Mesothelial cell of epicardium (in vitro differentiated cells): ENCODE results near the gene THUMPD2. TPM values are rescaled to one million over a fixed set of nuclear protein-coding genes. Genes with fewer than 3 reads are reported as not detected.

ENCODE experiments used
- DNase-seq, 2 experiments: peaks; one replicate each; pipeline ENCODE4 v3.0.0; 2021; ENCODE audit warnings: low spot score in 2 of 2; ENCODE audit not compliant: unreplicated experiment in 2 of 2
- H3K27ac Mint-ChIP-seq: 2 replicates; pipeline ENCODE4 v1.8.0; 2021; ENCODE audit warnings: mixed read lengths
- H3K27me3 Mint-ChIP-seq: 2 replicates; pipeline ENCODE4 v1.8.0; 2021; ENCODE audit warnings: low read depth, mixed read lengths
- H3K36me3 Mint-ChIP-seq: 2 replicates; pipeline ENCODE4 v1.8.0; 2021; ENCODE audit warnings: mixed read lengths
- H3K4me1 Mint-ChIP-seq: 2 replicates; pipeline ENCODE4 v1.8.0; 2021; ENCODE audit warnings: mixed read lengths
- H3K4me3 Mint-ChIP-seq: 2 replicates; pipeline ENCODE4 v1.8.0; 2021; ENCODE audit warnings: mild to moderate bottlenecking, moderate library complexity, mixed read lengths
- H3K9me3 Mint-ChIP-seq: 2 replicates; pipeline ENCODE4 v1.8.0; 2021; ENCODE audit warnings: mixed read lengths
- total RNA-seq: library from RNA; stranded (reverse); gene quantifications from 3 replicates; pipeline ENCODE4 v1.2.1, GENCODE V29; 2021
- TF ChIP-seq, protein P1 (sequence below): fragments of 200-600 bp; sonication (generic); IDR thresholded peaks from one replicate; pipeline ENCODE4 v1.5.0; 2021; ENCODE audit warnings: antibody characterized with exemption; ENCODE audit not compliant: unreplicated experiment

Gene THUMPD2
- total RNA-seq, 1 donor from 2014 or later: 17.3 TPM

- DNase-seq: no peak
Measured at GRCh38 chr2:39743269-39743776, 35.7 kb downstream of the THUMPD2 start.

GRCh38 chr2:39741871-39742270 lies 37.2 kb downstream of the THUMPD2 start:
- H3K27me3 Mint-ChIP-seq: no peaks in the 10 kb centered on the region
- H3K4me1 Mint-ChIP-seq: peaks cover 20% of the 10 kb centered on the region
- TF ChIP-seq, protein P1, sequence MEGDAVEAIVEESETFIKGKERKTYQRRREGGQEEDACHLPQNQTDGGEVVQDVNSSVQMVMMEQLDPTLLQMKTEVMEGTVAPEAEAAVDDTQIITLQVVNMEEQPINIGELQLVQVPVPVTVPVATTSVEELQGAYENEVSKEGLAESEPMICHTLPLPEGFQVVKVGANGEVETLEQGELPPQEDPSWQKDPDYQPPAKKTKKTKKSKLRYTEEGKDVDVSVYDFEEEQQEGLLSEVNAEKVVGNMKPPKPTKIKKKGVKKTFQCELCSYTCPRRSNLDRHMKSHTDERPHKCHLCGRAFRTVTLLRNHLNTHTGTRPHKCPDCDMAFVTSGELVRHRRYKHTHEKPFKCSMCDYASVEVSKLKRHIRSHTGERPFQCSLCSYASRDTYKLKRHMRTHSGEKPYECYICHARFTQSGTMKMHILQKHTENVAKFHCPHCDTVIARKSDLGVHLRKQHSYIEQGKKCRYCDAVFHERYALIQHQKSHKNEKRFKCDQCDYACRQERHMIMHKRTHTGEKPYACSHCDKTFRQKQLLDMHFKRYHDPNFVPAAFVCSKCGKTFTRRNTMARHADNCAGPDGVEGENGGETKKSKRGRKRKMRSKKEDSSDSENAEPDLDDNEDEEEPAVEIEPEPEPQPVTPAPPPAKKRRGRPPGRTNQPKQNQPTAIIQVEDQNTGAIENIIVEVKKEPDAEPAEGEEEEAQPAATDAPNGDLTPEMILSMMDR: no peak
- H3K27ac Mint-ChIP-seq: no peak overlapping the region
- no peak overlapping the region for H3K4me3 Mint-ChIP-seq
- DNase-seq: no peak
- peaks cover 30% of the 10 kb centered on the region for H3K36me3 Mint-ChIP-seq
- H3K9me3 Mint-ChIP-seq: no peaks in the 10 kb centered on the region

More at GRCh38 chr2:39743269-39743776, 35.7 kb downstream of the THUMPD2 start:
- peaks cover 27% of the 10 kb centered on the region for H3K36me3 Mint-ChIP-seq
- H3K9me3 Mint-ChIP-seq: no peaks in the 10 kb centered on the region
- H3K4me3 Mint-ChIP-seq: no peak overlapping the region
- no peaks in the 10 kb centered on the region for H3K27me3 Mint-ChIP-seq
- TF ChIP-seq, protein P1: no peak
- H3K4me1 Mint-ChIP-seq: peaks cover 18% of the 10 kb centered on the region
- H3K27ac Mint-ChIP-seq: peak overlapping the region; percentile 80

GRCh38 chr2:39739386-39739785 lies 39.7 kb downstream of the THUMPD2 start:
- DNase-seq: no peak
- H3K36me3 Mint-ChIP-seq: peaks cover 31% of the 10 kb centered on the region
- H3K4me3 Mint-ChIP-seq: no peak overlapping the region
- peaks cover 20% of the 10 kb centered on the region for H3K4me1 Mint-ChIP-seq
- no peaks in the 10 kb centered on the region for H3K9me3 Mint-ChIP-seq
- TF ChIP-seq, protein P1: no peak
- no peaks in the 10 kb centered on the region for H3K27me3 Mint-ChIP-seq
- peak overlapping the region; percentile 64 for H3K27ac Mint-ChIP-seq

DNA sequence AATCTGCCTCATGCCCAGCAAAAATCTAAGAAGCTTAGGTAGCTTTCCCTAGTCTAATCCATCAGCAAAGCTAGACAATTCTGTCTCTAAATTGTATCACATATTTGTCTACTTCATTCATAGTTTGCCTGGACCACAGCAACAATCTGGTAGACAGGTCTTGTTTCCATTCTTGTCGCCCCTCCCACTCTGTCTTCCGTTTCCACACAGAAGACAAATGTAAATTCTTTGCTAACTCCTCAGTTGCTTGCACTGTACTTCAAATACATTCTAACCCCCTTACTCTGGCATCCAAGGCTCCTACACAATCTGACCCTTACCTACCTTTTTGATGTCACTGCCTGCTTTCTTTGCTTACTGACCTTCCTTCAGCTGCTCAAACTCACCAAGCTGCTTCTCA lies 40.1 kb downstream of the THUMPD2 start:
- peaks cover 20% of the 10 kb centered on the region for H3K4me1 Mint-ChIP-seq
- H3K36me3 Mint-ChIP-seq: peaks cover 35% of the 10 kb centered on the region
- TF ChIP-seq, protein P1: no peak
- H3K27ac Mint-ChIP-seq: peak overlapping the region; percentile 64
- no peaks in the 10 kb centered on the region for H3K27me3 Mint-ChIP-seq
- no peak for DNase-seq
- H3K4me3 Mint-ChIP-seq: no peak overlapping the region
- no peaks in the 10 kb centered on the region for H3K9me3 Mint-ChIP-seq

DNA sequence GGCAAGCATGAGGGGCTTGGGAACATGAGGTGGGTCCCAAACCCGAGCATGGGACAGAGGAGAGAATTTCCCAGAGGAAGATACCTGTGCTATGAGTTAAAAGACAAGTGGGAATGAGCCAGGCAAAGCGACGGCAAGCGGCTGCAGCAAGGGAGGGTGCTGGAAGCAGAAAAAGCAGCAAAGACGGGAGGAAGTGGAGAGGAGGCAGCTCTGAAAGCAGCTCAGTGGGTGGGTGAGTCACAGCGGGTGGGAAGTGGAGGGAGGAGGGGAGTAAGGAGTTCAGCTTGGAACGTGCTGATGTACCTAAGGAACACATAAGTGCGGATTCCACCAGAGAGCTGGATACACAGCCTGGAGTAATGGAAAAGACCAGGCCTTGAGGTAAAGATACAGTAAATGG lies 41.4 kb downstream of the THUMPD2 start:
- peaks cover 33% of the 10 kb centered on the region for H3K36me3 Mint-ChIP-seq
- H3K9me3 Mint-ChIP-seq: no peaks in the 10 kb centered on the region
- TF ChIP-seq, protein P1: no peak
- peaks cover 14% of the 10 kb centered on the region for H3K4me1 Mint-ChIP-seq
- no peak for DNase-seq
- H3K4me3 Mint-ChIP-seq: no peak overlapping the region
- H3K27ac Mint-ChIP-seq: no peak overlapping the region
- no peaks in the 10 kb centered on the region for H3K27me3 Mint-ChIP-seq

DNA sequence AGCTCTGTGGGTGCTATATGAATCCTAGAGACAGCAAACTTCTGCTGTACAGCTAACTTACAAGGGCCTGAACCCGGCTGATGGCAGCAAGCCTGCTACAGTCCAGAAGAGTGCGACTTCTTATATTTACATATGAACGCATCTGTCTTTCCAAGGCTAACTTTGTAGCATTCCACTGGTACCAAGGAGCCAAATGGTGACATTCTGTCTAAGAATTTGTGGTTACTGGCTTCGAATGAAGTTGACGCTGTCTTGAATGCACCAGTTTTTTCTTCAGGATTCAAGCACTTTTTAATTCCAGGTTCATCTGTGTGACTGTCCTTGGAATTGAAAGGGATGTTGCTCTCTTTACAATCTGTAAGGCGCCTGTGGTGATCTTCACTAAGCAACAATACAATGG lies 42.4 kb downstream of the THUMPD2 start:
- H3K27me3 Mint-ChIP-seq: no peaks in the 10 kb centered on the region
- H3K27ac Mint-ChIP-seq: no peak overlapping the region
- no peak for DNase-seq
- H3K4me3 Mint-ChIP-seq: no peak overlapping the region
- H3K4me1 Mint-ChIP-seq: peaks cover 14% of the 10 kb centered on the region
- H3K36me3 Mint-ChIP-seq: peaks cover 36% of the 10 kb centered on the region
- no peaks in the 10 kb centered on the region for H3K9me3 Mint-ChIP-seq
- TF ChIP-seq, protein P1: no peak
